ENCODE data around the gene CAPN12.
"Not testable (repeated sequence)": the region's sequence is repeated elsewhere in the genome, so short reads cannot be mapped to it uniquely, and the experiment has no call there.

The CAPN12 gene

GRCh38 chr19:38744298-38744681 is at the start of gene CAPN12:
TSS of gene CAPN12 (minus strand) at chr19:38744474. CDS start at chr19:38744165, 309 bp downstream.
- DNase-seq = no peak

- no peak for DNase-seq
These were observed 49.4 kb upstream of the CAPN12 start for GRCh38 chr19:38793671-38794070.

GRCh38 chr19:38793177-38793576 is 48.9 kb upstream of the CAPN12 start:
- peak in 3 of 56 donors; percentile 3 to 29 (median 23) for DNase-seq

- DNase-seq = peak in 1 of 56 donors; percentile 10
These were observed 48.2 kb upstream of the CAPN12 start for GRCh38 chr19:38792250-38793111.

GRCh38 chr19:38791451-38792064 is 47.3 kb upstream of the CAPN12 start:
- not testable (repeated sequence) for DNase-seq

- not testable (repeated sequence) for DNase-seq
These were observed 46.5 kb upstream of the CAPN12 start for GRCh38 chr19:38790507-38791403.

- no peak for DNase-seq
These were observed 44.4 kb upstream of the CAPN12 start, which contains the start of gene LGALS7B for GRCh38 chr19:38788478-38789243. TSS of gene LGALS7B (plus strand) at chr19:38789200. CDS start at chr19:38789227, 27 bp downstream.

GRCh38 chr19:38786572-38787265 is 42.4 kb upstream of the CAPN12 start:
- DNase-seq = no peak

- not testable (repeated sequence) for DNase-seq
These were observed 41.8 kb upstream of the CAPN12 start for GRCh38 chr19:38786061-38786460.

- DNase-seq = no peak
These were observed 41.0 kb upstream of the CAPN12 start for GRCh38 chr19:38785187-38785699.

- no peak for DNase-seq
These were observed 40.0 kb upstream of the CAPN12 start for GRCh38 chr19:38784224-38784623.

GRCh38 chr19:38782212-38782611 is 37.9 kb upstream of the CAPN12 start:
- not testable (repeated sequence) for DNase-seq

GRCh38 chr19:38781058-38781457 is 36.8 kb upstream of the CAPN12 start:
- no peak for DNase-seq

GRCh38 chr19:38780443-38780842 is 36.2 kb upstream of the CAPN12 start:
- no peak for DNase-seq

- DNase-seq = no peak
These were observed 34.5 kb upstream of the CAPN12 start for GRCh38 chr19:38778733-38779132.

GRCh38 chr19:38774181-38774950 is 30.1 kb upstream of the CAPN12 start:
- no peak for DNase-seq

GRCh38 chr19:38773469-38774177 is 29.3 kb upstream of the CAPN12 start, which contains the start of gene LGALS7:
TSS of gene LGALS7 (minus strand) at chr19:38773517. CDS start at chr19:38773492, 25 bp downstream.
- no peak for DNase-seq

- DNase-seq = not testable (repeated sequence)
These were observed 27.3 kb upstream of the CAPN12 start for GRCh38 chr19:38771569-38771968.

Measured in amygdala (tissue), 56 donors.